HL-60/S4 treated with phorbol 12-myristate 13-acetate at 8.2 ng/mL for 4 days and 3 days (cell line): ENCODE measurements around the gene RYR3.

ENCODE experiments used
- in situ Hi-C: fragments of 300-500 bp; cut with MboI; formaldehyde crosslinking; loops from 2 replicates; pipeline ENCODE4 v1.15.0; 2022; ENCODE audit warnings: low sequenced_read_pairs

The RYR3 gene

DNA sequence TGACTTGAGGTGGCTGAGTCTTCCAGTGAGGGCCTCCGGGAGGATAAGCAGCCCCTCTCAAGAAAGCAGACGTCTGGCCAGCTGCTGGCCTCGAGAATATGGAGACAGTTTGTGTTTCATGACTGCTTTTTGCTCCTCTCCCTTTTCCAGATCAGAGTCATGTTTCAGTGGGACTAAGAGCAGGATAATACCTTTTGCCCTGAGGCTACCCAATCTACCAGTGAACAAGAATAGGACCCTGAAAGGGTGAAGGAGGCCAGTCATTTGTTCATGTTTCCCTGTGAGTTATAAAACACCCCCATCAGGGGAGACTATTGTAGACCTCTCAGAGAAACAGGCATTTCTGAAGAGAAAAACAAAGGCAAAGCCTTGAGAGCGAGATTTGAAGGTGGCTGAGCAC lies 137.4 kb downstream of the RYR3 start:
- in situ Hi-C loops, result no loop called here

DNA sequence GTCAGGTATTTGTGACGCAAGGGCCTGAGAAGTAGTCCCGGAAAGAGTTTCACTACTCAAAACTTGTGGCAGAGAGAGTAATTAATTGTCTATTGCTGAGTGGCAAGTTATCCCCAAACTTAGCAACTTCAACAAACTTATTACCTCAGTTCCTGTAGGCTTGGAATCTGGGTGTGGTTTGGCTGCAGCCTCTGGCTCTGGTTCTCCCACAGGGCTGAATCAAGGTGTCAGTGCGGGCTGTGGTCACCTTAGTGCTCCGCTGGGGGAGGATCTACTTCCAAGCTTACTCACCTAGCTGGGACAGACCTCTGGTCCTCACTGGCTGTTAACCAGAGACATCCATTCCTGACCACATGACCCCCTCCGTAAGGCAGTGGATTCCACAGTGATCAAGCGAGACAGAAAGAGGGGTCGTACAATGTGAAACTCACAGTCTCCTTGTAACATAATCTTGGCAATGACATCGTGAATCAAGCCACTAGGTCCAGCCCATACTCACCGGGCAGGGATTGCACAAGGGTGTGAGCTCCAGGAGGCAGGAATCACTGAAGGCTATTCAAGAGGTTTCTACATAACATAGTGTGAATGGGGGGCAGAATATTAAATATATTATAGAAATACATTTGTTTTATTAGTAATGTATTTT lies 138.3 kb downstream of the RYR3 start:
- in situ Hi-C loops, result no loop called here

DNA sequence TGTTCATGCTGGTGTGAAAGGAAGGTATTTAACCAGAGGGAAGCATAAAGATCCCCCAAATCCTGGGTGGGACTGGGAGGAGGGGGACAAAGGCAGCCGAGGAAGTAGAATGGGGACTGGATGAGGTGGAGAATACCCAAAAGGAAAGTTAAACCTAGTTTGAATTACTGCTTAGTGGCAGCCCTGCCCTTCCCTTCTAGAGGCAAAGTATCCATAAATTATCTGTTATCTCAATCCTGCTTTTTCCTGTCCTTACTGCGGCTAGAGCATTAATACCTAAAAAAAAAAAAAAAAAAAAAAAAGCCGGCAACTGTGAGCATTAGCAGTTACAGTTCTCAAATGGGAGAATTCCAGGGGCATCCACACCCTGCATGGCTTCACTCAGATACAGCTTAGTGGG lies 139.0 kb downstream of the RYR3 start:
- in situ Hi-C loops, result no loop called here

DNA sequence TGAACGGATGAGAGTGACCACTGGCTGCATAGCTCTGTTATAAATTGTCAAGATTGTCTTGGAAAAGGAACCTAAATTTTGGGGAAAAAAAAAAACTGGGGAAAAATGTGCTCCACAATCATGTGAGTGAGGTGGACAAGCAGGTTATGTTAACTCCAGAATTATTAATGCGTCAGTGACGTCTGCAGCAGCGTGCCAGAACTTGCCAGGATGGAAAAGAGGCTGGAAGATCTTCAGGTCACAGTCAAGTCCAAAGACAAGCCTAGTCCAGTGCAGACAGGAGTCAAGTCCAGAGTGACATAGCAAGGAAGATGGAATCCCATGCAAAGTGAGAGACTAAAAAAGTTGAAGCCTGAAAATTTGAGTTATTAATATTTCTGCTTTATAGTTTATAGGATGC lies 140.6 kb downstream of the RYR3 start:
- in situ Hi-C loops, result no loop called here

DNA sequence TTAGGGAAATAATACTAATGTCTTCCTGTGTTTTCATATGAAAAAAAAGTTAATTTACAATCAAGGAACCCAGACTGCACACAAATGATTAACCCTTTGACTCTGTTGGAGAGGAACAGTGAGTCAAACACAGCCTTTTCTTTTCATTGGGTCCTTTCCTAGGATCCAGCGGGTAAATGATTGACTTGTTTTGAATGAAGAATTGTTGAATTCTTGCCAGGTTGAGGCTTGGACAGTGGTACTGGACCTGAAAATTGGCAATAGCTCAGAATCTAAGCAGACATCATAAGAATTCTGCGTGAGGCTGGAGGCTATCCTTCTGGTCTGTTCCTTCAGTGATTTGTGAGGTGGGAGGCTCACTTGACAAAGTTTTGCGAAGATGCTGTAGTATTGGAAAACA lies 143.0 kb downstream of the RYR3 start:
- in situ Hi-C loops, result no loop called here

DNA sequence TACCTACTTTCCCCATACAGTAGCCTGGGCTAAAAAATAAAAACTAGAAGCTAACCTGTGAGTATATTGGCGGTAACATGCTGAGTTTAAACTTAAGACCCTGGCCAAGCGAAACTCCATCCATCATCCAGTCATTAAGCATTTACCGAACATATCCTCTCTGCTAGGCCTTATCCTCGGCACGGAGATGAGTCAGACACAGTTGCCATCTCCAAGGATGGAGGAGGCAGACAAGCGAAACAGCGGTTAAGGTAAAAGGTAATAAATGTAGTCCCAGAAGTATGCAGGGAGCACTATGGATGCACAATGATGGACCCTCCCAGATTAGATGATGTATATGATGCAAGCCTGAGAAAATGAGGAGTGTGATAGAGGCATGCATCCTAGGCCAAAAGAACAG lies 143.6 kb downstream of the RYR3 start:
- in situ Hi-C loops, result no loop called here

DNA sequence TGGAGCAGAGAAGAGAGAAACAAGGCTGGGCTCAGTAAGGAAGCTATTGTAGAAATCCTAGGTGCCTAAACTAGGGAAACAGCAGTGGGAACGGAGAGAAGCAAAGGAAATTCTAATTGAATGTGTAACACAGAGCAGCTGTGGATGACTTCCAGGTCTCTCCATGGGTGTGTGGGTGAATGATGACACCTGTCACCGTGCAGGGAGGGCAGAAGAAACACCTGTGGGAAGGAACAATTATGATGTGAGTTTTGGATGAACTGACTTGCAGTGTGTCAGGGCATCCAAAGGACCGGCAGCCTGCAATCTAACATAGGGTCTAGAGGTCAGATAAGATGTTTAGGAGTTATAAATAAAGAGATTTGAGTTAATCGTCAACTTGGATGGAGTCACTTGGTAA lies 144.2 kb downstream of the RYR3 start:
- in situ Hi-C loops, result no loop called here

DNA sequence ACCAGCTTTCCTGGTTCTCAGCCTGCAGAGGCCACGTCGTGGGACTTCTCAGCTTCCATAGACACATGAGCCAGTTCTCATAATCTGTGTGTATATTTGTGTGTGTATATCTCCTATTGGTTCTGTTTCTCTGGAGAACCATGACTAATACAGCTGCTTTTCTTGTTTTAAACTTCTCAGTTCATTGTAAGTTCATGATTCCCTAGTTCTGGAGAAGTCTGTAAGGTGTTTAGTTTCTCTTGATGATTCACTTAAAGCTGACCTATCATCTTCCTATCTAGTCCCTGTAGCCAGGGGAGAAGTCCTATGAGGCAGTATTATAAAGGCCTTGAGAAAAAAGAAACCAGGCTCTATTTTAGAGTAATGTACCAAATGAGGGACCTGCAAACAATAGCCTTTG lies 147.7 kb downstream of the RYR3 start:
- in situ Hi-C loops, result no loop called here

DNA sequence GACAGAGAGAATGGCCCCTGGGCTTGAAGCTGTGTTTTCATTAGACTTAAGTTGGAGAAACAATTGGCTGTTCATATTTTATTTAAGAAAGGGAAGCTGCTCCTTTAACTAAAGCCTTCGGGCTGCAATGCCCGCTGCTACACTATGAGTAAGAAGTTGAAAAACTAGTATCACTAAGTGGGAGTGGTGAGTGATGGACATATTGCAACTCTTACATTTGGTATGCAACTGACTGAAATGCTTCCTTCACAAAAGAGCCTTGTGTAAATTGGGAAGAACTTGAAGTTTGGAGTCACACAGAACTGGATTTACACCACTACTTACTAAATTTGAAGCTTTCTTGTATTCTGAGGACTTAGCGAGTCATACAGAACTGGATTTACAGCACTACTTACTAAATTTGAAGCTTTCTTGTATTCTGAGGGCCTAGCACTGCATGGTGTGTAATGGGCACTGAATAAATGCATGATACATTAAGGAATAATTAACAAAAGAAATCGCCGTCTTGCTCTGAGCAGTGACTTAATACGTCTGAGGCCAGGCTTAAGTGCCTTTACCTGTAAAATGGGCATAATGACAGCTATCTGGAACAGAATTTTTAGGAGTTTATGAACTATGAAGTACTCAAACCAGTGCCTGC lies 149.5 kb downstream of the RYR3 start:
- in situ Hi-C loops, result no loop called here

DNA sequence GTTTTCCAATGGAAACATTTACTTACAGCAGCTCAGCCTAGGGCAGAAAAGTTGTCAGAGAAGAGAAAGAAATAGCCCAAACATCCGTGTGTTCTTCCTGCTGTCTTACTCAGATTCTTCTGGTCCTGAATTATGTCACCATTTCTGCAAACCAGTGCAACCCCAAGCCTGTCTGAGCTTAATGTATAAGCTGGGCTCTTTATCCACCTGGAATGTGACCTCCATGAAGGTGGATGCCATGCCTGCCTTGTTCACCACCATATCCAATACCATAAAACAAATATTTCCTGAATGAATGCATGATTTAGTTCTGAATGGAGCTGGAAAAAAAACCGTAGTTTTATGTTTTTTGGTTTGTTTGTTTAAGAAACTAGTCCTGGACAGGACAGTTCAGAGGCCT lies 150.9 kb downstream of the RYR3 start:
- in situ Hi-C loops, result no loop called here

DNA sequence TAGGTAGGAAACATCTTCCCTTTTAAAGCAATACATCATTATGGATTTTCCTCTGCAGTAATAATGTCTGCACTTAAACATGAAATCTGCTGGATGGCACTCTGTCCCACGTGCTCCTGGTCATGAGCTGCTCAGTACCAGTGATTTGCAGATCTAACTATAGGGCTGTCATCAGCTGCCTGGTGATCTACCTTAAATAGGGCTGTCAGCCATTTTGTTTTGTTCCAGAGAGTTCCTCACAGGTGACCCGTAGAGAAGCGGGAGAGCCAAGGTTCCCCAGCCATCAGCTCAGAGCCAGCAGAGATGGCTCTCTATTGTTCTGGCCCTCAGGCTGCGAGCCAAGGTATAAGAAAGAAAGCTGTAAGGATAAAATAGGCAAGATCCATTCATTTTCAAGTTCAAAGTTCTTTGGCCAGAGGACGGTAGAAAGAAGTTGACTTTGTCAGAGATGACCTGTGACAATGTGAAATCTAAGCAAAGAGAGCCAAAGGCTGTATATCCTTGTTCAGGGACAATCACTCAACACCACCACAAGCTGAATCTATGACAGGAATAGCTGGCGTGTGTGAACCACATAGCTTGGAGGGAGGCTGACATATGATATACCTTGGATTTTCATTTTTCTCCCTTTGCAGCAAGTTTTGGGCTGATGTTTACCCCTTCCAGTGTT lies 156.5 kb downstream of the RYR3 start:
- in situ Hi-C loops, result no loop called here

DNA sequence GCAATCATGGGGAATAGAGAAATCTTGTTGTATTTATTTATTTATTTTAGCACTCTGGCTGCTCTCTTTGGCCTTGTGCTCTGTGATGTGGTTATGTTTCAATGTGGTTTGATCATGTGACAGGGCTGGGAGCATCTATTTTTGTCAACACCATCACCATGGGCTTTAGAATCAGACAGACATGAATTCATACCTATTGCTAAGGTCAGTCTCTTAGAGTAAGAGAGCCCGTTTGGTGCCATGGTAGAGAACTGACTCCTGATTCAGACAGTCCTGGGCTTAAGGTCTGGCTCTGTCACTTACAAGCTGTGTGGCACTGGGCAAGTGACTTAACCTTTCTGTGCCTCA lies 157.0 kb downstream of the RYR3 start:
- in situ Hi-C loops, result no loop called here

DNA sequence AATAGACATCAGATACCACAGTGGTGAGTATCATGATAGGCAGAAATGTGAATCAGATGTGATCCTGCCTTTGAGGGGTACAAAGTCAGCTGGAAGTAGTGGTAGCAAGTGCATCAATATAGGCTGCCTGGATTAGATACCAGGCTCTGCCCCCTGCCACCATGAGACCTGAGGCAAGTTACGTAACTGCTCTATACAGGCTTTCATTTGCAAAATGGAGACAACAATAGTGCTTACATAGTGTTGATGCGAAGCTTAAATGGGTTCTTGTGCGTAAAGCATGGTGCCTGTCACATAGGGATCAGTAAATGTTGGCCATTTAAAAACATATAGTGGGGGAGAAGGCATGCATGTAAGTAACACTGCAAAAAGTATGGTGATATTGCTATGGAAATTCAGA lies 158.0 kb downstream of the RYR3 start:
- in situ Hi-C loops, result no loop called here

DNA sequence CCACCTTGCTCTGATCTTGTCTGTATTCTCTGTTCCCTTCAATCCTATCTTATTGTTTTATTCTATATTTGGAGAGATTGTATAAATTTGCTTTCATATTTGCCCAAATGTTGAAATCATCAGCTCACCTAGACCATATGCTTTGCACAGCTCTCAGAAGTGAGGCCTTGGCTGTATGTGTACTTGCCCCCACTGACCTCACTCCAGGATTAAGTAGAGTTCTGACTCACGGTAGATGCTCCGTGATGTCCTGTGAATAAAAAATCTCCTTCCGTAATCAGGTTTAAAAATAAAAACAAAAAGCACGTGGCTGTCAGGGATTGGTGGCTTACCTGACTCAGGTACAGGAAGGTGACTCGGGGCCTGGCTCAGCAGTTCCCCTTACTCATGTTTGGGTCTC lies 162.2 kb downstream of the RYR3 start:
- in situ Hi-C loops, result no loop called here

DNA sequence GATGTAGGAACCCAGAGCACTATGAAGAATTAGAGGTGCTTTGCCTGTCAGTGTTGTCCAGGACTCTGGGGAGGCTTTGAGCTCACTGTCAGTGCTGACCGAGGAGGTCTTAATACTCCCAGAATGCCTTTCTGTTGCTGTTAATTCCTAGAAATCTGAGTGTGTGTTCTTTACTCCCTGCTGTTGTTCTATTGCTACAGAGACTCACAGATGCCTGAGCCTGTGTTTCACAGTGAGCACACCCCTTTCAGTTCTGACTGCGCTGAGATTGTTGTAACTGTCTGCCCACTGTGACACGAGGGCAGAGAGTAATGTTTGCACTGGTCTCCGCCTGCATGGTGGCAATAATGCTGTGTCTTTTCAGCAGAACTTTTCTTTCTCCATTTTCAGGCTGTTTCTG lies 162.9 kb downstream of the RYR3 start:
- in situ Hi-C loops, result no loop called here

DNA sequence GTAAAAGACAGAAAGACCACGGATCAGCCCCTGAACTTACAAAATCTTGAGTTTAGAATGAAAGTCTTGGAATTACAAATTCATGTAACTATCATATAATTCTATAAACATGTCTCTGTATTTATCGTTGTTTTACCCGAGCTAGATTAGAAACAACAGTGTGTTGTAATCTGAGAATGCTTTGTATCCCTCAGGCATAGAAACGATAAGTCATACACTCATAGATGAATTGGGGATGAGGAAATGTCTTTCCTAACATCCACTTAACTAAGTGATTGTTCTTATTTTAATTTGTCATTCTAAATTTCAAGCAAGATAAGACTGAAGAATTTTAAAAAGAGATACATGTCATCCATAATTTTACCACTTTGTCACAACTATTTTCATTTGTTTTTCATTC lies 165.3 kb downstream of the RYR3 start:
- in situ Hi-C loops, result no loop called here

DNA sequence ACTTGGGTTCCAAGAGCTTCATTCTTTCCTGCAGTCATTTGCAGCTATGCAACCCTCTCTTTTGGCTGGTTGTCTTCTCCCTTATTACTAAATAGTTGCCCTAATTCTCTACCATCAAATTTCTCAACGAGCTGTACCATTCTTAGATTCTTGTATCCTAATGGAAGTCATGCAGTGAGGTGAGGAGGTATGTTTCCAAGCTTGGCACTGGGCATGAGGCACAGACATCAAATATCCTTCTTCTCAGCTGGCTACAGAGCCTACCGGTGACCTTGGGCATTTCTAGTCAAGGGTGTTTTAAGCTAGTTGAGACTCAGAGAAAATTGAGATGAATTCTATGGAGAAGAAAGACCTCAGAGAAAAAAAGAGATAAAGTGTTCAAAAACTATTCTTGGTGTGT lies 166.1 kb downstream of the RYR3 start:
- in situ Hi-C loops, result no loop called here

DNA sequence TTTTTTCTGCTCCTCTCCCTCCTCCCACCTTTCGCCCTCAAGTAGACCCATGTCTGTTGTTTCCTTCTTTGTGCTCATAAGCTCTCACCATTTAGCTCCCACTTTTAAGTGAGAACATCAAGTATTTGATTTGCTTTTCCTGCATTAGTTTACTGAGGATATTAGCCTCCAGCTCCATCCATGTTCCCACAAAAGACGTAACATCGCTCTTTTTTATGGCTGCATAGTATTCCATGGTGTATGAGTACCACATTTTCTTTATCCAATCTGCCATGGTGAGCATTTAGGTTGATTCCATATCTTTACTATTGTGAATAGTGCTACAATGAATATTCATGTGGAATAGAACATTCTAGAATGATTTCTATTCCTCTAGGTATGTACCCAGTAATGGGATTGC lies 178.6 kb downstream of the RYR3 start:
- in situ Hi-C loops, result no loop called here

DNA sequence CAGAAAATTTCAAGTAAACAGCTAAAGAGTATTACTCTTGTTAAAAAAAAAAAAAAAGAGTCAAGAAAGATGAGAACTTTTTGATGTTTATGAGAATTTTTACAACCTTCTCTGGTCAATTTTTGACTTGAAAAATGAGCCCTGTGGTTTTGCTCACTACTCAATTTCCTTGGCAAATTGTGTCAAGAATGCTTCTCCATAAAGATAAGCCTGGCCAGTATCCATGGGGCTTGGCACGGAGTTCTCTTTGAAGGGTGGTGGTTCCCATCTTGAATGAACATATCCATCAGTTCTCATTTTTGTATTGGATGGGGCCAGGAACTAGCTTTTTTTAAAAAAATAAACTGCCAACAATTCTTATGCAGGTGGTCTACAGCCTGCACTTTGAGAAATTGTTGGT lies 179.9 kb downstream of the RYR3 start:
- in situ Hi-C loops, result no loop called here

DNA sequence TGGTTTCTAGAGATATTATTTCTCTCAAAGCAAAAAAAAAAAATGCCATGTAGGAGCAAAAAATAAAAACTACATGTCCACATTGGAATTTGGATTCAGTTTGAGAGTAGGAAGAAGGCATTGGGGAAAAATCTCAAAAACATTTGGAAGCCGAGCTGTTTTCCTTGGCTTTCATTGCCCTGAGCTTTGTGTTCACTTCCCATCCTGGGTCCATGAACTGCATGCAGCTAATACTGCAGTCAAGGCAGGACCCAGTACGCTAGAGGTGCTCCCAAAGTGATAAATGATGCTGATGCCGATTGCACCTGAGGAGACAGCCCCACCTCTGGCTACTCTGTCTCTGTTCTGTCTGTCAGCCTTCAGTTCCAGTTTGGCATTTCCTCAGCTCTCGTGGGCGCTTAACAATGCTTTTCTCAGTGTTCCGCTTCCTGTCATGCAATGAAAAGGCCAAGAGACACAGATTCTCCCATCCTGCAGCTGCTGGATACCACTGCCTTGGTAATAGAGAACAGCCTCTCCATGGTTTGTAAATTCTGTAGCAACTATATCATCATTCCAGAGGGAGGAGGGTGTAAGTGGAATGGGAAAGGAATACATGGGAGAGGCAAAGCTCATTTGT lies 181.8 kb downstream of the RYR3 start:
- in situ Hi-C loops, result no loop called here

DNA sequence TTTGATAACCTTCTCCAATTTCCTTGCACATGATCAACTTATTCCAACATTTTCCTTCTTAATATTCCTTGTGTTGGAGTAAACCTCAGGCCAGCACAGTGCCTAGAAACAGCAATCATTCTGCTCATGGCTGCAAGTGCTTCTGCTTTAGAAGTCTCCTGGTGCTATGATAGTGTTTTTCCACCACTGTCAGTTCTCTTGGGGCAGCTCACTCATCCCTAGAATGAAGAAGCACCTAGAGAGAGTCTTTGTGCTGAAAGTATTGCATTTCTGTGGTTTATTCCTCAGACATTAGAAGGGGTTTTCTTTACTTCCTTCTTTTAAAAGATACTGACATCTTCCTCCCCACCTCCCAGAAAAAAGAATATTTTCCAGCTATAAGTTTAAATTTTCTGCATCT lies 183.5 kb downstream of the RYR3 start:
- in situ Hi-C loops, result no loop called here
